Measurements from ENCODE around the gene OPN4.
"Not testable (repeated sequence)": the region's sequence is repeated elsewhere in the genome, so short reads cannot be mapped to it uniquely, and the experiment has no call there.

The OPN4 gene

DNA sequence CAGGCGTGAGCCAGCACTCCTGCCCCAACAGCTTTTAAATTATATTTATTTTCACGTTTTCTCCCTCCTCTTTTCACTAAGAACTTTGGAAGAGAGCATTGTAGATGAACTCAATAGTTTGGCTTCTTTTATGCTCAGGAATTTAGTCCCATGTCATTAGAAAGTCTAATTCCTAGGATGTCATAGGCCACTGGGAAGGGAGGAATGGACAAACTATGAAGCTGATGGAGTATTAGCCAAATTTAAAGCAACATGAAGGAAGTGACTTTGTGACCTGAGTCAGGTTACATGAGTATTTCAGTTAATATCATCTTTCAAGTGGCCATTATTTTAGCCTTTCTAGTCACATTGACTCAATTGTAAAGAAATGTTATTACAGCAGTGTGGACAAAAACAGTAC is 18.0 kb upstream of the OPN4 start:
- no peak for DNase-seq (ENCODE audit: low read depth)
- H3K4me3 ChIP-seq (ENCODE audit: control insufficient read depth, low read depth, low read length): no peak overlapping the region
- TF ChIP-seq, protein P1, sequence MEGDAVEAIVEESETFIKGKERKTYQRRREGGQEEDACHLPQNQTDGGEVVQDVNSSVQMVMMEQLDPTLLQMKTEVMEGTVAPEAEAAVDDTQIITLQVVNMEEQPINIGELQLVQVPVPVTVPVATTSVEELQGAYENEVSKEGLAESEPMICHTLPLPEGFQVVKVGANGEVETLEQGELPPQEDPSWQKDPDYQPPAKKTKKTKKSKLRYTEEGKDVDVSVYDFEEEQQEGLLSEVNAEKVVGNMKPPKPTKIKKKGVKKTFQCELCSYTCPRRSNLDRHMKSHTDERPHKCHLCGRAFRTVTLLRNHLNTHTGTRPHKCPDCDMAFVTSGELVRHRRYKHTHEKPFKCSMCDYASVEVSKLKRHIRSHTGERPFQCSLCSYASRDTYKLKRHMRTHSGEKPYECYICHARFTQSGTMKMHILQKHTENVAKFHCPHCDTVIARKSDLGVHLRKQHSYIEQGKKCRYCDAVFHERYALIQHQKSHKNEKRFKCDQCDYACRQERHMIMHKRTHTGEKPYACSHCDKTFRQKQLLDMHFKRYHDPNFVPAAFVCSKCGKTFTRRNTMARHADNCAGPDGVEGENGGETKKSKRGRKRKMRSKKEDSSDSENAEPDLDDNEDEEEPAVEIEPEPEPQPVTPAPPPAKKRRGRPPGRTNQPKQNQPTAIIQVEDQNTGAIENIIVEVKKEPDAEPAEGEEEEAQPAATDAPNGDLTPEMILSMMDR (IDR thresholded peaks at IDR 0.05; ENCODE audit: control insufficient read depth, insufficient read depth, low read depth, low read length, missing control alignments): no peak

DNA sequence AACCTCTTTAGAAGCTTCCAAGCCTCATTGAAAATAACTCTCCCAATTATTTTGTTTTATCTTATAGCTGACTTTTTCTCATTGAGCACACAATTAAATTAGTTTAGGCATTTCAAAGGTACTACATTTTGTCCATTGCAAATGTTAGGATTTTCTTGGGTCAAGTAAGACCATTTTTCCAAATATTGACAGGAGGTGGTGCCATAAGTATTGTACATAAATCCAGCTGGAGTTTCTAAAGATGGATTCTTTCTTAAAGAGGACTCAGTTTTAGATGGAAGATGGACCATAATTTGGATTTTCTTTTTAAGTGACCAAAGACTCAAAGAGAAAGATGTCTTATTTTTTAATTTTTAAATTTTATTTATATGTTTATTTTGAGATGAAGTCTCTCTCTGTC is 12.3 kb upstream of the OPN4 start:
- DNase-seq (ENCODE audit: low read depth): no peak
- no peak overlapping the region for H3K4me3 ChIP-seq (ENCODE audit: control insufficient read depth, low read depth, low read length)
- TF ChIP-seq, protein P1 (IDR thresholded peaks at IDR 0.05; ENCODE audit: control insufficient read depth, insufficient read depth, low read depth, low read length, missing control alignments): no peak

DNA sequence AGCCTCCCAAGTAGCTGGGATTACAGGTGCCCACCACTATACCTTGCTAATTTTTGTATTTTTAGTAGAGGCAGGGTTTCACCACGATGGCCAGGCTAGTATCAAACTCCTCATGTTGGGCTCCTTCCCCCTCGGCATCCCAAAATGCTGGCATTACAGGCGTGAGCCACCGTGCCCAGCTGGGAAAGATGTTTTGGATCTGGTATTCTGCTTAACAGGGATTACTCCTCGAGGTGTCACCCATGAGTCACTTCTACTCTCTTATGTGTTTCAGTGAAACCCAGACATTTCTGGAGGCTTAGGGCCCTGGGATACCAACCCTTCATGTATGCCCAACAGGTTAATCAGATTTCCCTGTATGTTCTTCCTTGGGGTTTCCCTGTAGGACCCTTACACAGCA is 11.8 kb upstream of the OPN4 start:
- no peak overlapping the region for H3K4me3 ChIP-seq (ENCODE audit: control insufficient read depth, low read depth, low read length)
- no peak for DNase-seq (ENCODE audit: low read depth)
- TF ChIP-seq, protein P1 (IDR thresholded peaks at IDR 0.05; ENCODE audit: control insufficient read depth, insufficient read depth, low read depth, low read length, missing control alignments): no peak

DNA sequence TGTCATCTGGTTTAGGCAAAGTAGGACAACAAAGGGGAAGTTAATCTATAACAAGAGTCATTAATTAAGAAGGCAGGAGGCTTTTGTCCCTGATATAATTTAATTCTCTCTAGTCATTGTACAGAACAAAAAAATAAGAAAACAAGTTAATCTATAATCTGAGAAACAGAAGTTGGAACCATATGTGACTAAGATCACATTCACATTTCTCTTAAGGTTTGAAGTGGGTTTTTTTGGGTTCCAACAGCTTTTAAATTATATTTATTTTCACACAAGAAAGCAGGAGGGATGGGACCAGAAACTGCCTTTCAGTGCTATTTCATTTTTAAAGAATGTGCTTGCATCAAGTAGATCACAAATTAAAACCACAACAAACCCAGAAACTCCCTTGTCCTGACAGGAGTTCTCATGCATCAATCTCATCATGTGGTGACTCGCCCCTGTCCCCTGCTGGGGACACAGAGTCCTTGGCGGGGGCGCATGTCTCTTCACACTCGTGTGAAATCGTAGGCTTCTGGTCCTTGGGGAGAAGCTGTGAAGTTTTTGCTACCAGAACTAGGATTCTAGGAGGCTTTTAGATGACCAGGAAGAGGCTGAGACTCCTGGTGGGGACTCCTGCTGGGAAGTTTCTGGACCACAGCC is 10.1 kb upstream of the OPN4 start:
- TF ChIP-seq, protein P1 (IDR thresholded peaks at IDR 0.05; ENCODE audit: control insufficient read depth, insufficient read depth, low read depth, low read length, missing control alignments): peak; percentile 35
- no peak for DNase-seq (ENCODE audit: low read depth)
- no peak overlapping the region for H3K4me3 ChIP-seq (ENCODE audit: control insufficient read depth, low read depth, low read length)

DNA sequence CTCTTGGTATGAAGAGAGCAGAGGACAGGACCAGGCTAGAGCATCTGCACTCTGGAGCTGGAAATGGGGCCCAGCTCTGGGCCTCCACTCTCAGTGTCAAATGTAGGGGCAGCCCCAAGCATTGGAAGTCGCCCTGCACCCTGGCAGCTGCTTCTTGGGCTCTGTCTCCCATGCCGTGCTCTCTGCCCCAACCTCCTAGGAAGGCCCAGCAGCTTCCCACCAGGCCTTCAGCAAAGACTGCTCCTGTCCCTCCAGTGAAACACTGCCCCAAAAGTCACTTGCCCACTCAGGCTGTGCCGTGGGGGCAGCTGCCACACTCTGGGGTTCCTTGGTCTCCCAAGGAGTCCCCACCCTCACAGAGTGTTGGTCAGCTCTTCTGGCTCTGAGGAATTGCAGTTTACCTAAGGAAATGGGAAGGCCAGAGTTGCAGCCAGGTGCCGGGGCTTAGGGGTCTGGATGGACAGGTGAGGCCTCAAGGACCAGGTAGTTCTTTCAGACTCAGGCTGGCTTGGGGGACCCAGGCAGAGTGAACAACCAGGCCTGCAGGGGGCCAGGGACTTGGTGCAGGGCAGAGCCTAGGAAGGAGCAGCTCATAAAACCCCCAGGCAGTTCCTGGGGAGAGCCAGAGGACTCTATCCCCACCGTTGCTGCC is 9.4 kb upstream of the OPN4 start:
- DNase-seq (ENCODE audit: low read depth): no peak
- no peak overlapping the region for H3K4me3 ChIP-seq (ENCODE audit: control insufficient read depth, low read depth, low read length)
- TF ChIP-seq, protein P1 (IDR thresholded peaks at IDR 0.05; ENCODE audit: control insufficient read depth, insufficient read depth, low read depth, low read length, missing control alignments): no peak

DNA sequence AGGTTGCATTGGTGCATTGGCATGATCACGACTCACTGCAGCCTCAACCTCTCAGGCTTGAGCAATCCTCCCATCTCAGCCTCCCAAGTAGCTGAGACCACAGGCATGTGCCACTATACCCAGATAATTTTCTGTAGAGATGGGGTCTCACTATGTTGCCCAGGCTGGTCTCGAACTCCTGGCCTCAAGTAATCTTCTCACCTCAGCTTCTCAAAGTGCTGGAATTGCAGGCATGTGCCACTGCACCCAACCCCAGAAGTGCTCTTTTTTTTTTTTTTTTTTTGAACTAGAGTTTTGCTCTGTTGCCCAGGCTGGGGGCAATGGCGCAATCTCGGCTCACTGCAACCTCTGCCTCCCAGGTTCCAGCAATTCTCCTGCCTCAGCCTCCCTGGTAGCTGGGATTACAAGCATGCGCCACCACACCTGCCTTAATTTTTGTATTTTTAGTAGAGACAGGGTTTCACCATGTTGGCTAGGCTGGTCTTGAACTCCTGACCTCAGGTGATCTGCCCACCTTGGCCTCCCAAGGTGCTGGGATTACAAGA is 8.7 kb upstream of the OPN4 start:
- H3K4me3 ChIP-seq (ENCODE audit: control insufficient read depth, low read depth, low read length); DNase-seq (ENCODE audit: low read depth): not testable (repeated sequence)

DNA sequence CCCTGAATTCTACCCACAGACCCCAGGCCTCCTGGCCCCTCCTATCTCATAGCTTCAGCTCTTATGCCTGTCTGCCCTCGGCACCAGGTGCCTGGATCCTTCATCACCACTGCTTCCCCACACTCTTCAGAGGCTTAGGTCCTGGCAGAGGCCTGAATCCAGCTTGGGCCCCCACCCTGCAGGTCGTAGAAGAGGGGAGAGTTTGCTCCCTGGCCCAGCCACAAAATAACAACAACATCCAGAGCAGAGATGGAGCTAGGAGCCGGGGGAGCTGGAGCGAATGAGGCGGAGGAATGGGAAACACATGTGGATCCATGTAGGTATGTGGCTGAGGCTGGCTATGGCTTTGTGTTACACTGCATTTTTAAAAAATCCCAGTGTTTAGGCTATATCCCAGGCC is 7.8 kb upstream of the OPN4 start:
- TF ChIP-seq, protein P1 (IDR thresholded peaks at IDR 0.05; ENCODE audit: control insufficient read depth, insufficient read depth, low read depth, low read length, missing control alignments): no peak
- H3K4me3 ChIP-seq (ENCODE audit: control insufficient read depth, low read depth, low read length): no peak overlapping the region
- no peak for DNase-seq (ENCODE audit: low read depth)

Data from AG09309 (cell line).